Calu3 (cell line): ENCODE measurements around the gene CCDC27. TPM values are rescaled to one million over a fixed set of nuclear protein-coding genes. Genes with fewer than 3 reads are reported as not detected.

Experiments used
- BruUV-seq: library from RNA; stranded (reverse); fragments of 400-500 nt; replicated peaks from 2 replicates; lab custom pipeline; 2021; lab: Mats Ljungman, UMichigan
- CTCF ChIA-PET: fragments of 300-600 bp; sonication (Branson Sonifier 250); formaldehyde crosslinking; loops from one replicate; lab custom pipeline; 2022; ENCODE audit warnings: antibody characterized with exemption; lab: Charles Lee
- DNase-seq: peaks from one replicate; pipeline ENCODE4 v3.0.0; 2022
- H3K27ac Mint-ChIP-seq: one replicate; pipeline ENCODE4 v1.8.0; 2022; ENCODE audit warnings: mixed read lengths; ENCODE audit not compliant: unreplicated experiment
- H3K27me3 Mint-ChIP-seq: one replicate; pipeline ENCODE4 v1.8.0; 2022; ENCODE audit warnings: mixed read lengths; ENCODE audit not compliant: unreplicated experiment
- H3K36me3 Mint-ChIP-seq: one replicate; pipeline ENCODE4 v1.8.0; 2022; ENCODE audit warnings: mild to moderate bottlenecking, moderate library complexity, mixed read lengths; ENCODE audit not compliant: insufficient read depth, unreplicated experiment
- H3K4me1 Mint-ChIP-seq: one replicate; pipeline ENCODE4 v1.8.0; 2022; ENCODE audit warnings: mild to moderate bottlenecking, low read depth, mixed read lengths; ENCODE audit not compliant: unreplicated experiment
- H3K4me3 Mint-ChIP-seq: one replicate; pipeline ENCODE4 v1.8.0; 2022; ENCODE audit warnings: mild to moderate bottlenecking, low read depth, moderate library complexity, mixed read lengths; ENCODE audit not compliant: unreplicated experiment
- H3K9me3 Mint-ChIP-seq: one replicate; pipeline ENCODE4 v1.8.0; 2022; ENCODE audit warnings: low read depth, mixed read lengths; ENCODE audit not compliant: unreplicated experiment
- CTCF ChIP-seq: fragments of 200-600 bp; IDR thresholded peaks from one replicate; pipeline ENCODE4 v1.8.0; 2022; ENCODE audit warnings: antibody characterized with exemption; ENCODE audit not compliant: unreplicated experiment
- intact Hi-C: fragments of 100-400 bp; cut with micrococcal nuclease; formaldehyde crosslinking; loops from one replicate; pipeline ENCODE4 v1.10.0; 2022; ENCODE audit not compliant: unreplicated experiment
- total RNA-seq: library from RNA; stranded (reverse); gene quantifications from 2 replicates; pipeline ENCODE4 v1.2.3, GENCODE V29; 2022

The CCDC27 gene
- total RNA-seq, 1 experiment from 2014 or later: not detected

- peaks cover 25% of the 10 kb centered on the region for H3K27me3 Mint-ChIP-seq
- TF ChIP-seq CTCF: no peak
- CTCF ChIA-PET: no interaction called here
- no peak overlapping the region for H3K27ac Mint-ChIP-seq
- BruUV-seq: no TSS peak
- no peaks in the 10 kb centered on the region for H3K36me3 Mint-ChIP-seq
- no peak for DNase-seq
- H3K4me1 Mint-ChIP-seq: no peaks in the 10 kb centered on the region
- intact Hi-C loops: no loop called here
- H3K9me3 Mint-ChIP-seq: no peaks in the 10 kb centered on the region
- H3K4me3 Mint-ChIP-seq: no peak overlapping the region
Observed at GRCh38 chr1:3770047-3770765, 18.0 kb downstream of the CCDC27 start.

GRCh38 chr1:3771108-3772026 is 19.1 kb downstream of the CCDC27 start:
- no peaks in the 10 kb centered on the region for H3K36me3 Mint-ChIP-seq
- H3K27ac Mint-ChIP-seq: no peak overlapping the region
- intact Hi-C loops: no loop called here
- DNase-seq: no peak
- H3K4me3 Mint-ChIP-seq: peak overlapping the region; percentile 71
- BruUV-seq: no TSS peak
- peaks cover 13% of the 10 kb centered on the region for H3K27me3 Mint-ChIP-seq
- no peaks in the 10 kb centered on the region for H3K9me3 Mint-ChIP-seq
- TF ChIP-seq CTCF: no peak
- H3K4me1 Mint-ChIP-seq: no peaks in the 10 kb centered on the region
- CTCF ChIA-PET: interaction anchor here (0.7 kb wide), 1 partner anchor 44 kb away, joined by 3 read pairs; no protein-coding TSS in a partner anchor

GRCh38 chr1:3772027-3772714 is 19.9 kb downstream of the CCDC27 start:
- Mint-ChIP-seq H3K27me3 (peaks cover 5% of the 10 kb centered on the region), H3K27ac (no peak overlapping the region), H3K36me3 (no peaks in the 10 kb centered on the region), H3K4me1 (no peaks in the 10 kb centered on the region), H3K4me3 (peak overlapping the region; percentile 71), H3K9me3 (no peaks in the 10 kb centered on the region)
- BruUV-seq: no TSS peak
- peak; percentile 89 for DNase-seq
- CTCF ChIA-PET: interaction anchor here (0.7 kb wide), 1 partner anchor 44 kb away, joined by 3 read pairs; no protein-coding TSS in a partner anchor
- no peak for TF ChIP-seq CTCF
- intact Hi-C loops: no loop called here

GRCh38 chr1:3772715-3773571 is 20.7 kb downstream of the CCDC27 start, which contains the start of gene SMIM1:
SMIM1 (plus strand) TSS chr1:3772749; CDS start chr1:3775374, 2,625 bp downstream.
- no peaks in the 10 kb centered on the region for H3K36me3 Mint-ChIP-seq
- intact Hi-C loops: no loop called here
- H3K27me3 Mint-ChIP-seq: no peaks in the 10 kb centered on the region
- no TSS peak for BruUV-seq
- peak within 1 kb of the TSS; percentile 71 for H3K4me3 Mint-ChIP-seq
- no peaks in the 10 kb centered on the region for H3K9me3 Mint-ChIP-seq
- DNase-seq: no peak
- H3K4me1 Mint-ChIP-seq: no peaks in the 10 kb centered on the region
- TF ChIP-seq CTCF: no peak
- CTCF ChIA-PET: no interaction called here
- H3K27ac Mint-ChIP-seq: no peak within 1 kb of the TSS
